Panc1 (cell line): ENCODE results near the gene TRABD2B. TPM values are rescaled to one million over a fixed set of nuclear protein-coding genes. Genes with fewer than 3 reads are reported as not detected.

ENCODE experiments used
- ATAC-seq: fragments of 200-7000 bp; cut with Tn5 transposase; 2 replicates; pipeline ENCODE4 v1.9.1; 2020; ENCODE audit warnings: mild to moderate bottlenecking, moderate library complexity
- BruUV-seq: library from RNA; stranded (reverse); fragments of 400-500 nt; replicated peaks from 2 replicates; lab custom pipeline; 2021; lab: Mats Ljungman, UMichigan
- CTCF ChIA-PET: fragments of 300-600 bp; sonication (Branson Sonifier 250); formaldehyde crosslinking; loops from one replicate; lab custom pipeline; 2022; ENCODE audit warnings: antibody characterized with exemption; lab: Charles Lee
- POLR2A ChIA-PET: fragments of 300-600 bp; sonication (Branson Sonifier 250); formaldehyde crosslinking; loops from one replicate; lab custom pipeline; 2022; ENCODE audit warnings: antibody characterized with exemption; lab: Charles Lee
- DNase-seq: peaks from one replicate; pipeline ENCODE4 v3.0.0-alpha.2; 2010; ENCODE audit warnings: low read depth, low spot score
- H3K27ac ChIP-seq: 2 replicates; pipeline ENCODE4 v1.5.1; 2011; ENCODE audit warnings: mild to moderate bottlenecking, low read length, inconsistent platforms
- H3K27me3 ChIP-seq: fragments of 200-500 bp; sonication (Bioruptor generic); 2 replicates; pipeline ENCODE4 v1.6.0; 2014; ENCODE audit warnings: low read length, inconsistent platforms; ENCODE audit not compliant: control insufficient read depth, insufficient read depth
- H3K36me3 ChIP-seq: fragments of 200-500 bp; sonication (Bioruptor generic); 2 replicates; pipeline ENCODE4 v1.5.1; 2014; ENCODE audit warnings: inconsistent platforms, mild to moderate bottlenecking, low read length, moderate library complexity; ENCODE audit not compliant: control insufficient read depth, insufficient read depth
- H3K4me1 ChIP-seq: 2 replicates; pipeline ENCODE4 v1.5.1; 2011; ENCODE audit warnings: inconsistent platforms, mild to moderate bottlenecking, low read length, moderate library complexity; ENCODE audit not compliant: control insufficient read depth, insufficient read depth
- H3K4me3 ChIP-seq, 2 experiments: 2 replicates each; pipeline ENCODE4 v1.5.1; 2011 to 2012; ENCODE audit warnings: low read depth in 2 of 2, low read length in 2 of 2, mild to moderate bottlenecking in 2 of 2, inconsistent platforms in 1 of 2, moderate library complexity in 1 of 2
- H3K9me3 ChIP-seq: fragments of 200-500 bp; sonication (Bioruptor generic); 2 replicates; pipeline ENCODE4 v1.5.1; 2014; ENCODE audit warnings: low read depth, mild to moderate bottlenecking, inconsistent platforms, low read length, moderate library complexity; ENCODE audit not compliant: control insufficient read depth, insufficient read depth
- POLR2AphosphoS5 ChIP-seq: IDR thresholded peaks from 2 replicates; pipeline ENCODE4 v1.6.1; 2012; ENCODE audit warnings: mild to moderate bottlenecking, low read depth, low read length, moderate library complexity
- SIN3A ChIP-seq: IDR thresholded peaks from 2 replicates; pipeline ENCODE4 v1.6.1; 2012; ENCODE audit warnings: low read depth, mild to moderate bottlenecking, low read length, moderate library complexity, borderline replicate concordance; ENCODE audit not compliant: insufficient read depth
- TCF7L2 ChIP-seq: IDR thresholded peaks from 2 replicates; pipeline ENCODE4 v1.6.1; 2011; ENCODE audit warnings: mild to moderate bottlenecking, low read depth, low read length, inconsistent platforms
- in situ Hi-C: cut with HindIII; loops from 2 replicates; pipeline ENCODE4 v1.10.0; 2016; ENCODE audit warnings: low sequenced_read_pairs, low pct_unique_long_range_greater_than_20kb
- intact Hi-C: fragments of 100-400 bp; cut with micrococcal nuclease; formaldehyde crosslinking; loops from one replicate; pipeline ENCODE4 v1.10.0; 2022; ENCODE audit not compliant: unreplicated experiment
- total RNA-seq: library from RNA; stranded (reverse); gene quantifications from one replicate; pipeline ENCODE4 v1.2.1, GENCODE V29; 2021; ENCODE audit not compliant: unreplicated experiment
- TF ChIP-seq, protein P1 (sequence below), 2 experiments: IDR thresholded peaks; 2 replicates each; pipeline ENCODE4 v1.6.1; 2011 to 2012; ENCODE audit warnings: low read depth in 2 of 2, control low read depth in 1 of 2, low read length in 1 of 2, mild to moderate bottlenecking in 1 of 2, moderate library complexity in 1 of 2; ENCODE audit not compliant: insufficient read depth in 1 of 2
- TF ChIP-seq, protein P2 (sequence below): fragments of 450-650 bp; IDR thresholded peaks from 2 replicates; pipeline ENCODE4 v1.5.1; 2017; ENCODE audit warnings: mild to moderate bottlenecking

TRABD2B gene
- total RNA-seq, 1 experiment from 2014 or later: not detected

DNA sequence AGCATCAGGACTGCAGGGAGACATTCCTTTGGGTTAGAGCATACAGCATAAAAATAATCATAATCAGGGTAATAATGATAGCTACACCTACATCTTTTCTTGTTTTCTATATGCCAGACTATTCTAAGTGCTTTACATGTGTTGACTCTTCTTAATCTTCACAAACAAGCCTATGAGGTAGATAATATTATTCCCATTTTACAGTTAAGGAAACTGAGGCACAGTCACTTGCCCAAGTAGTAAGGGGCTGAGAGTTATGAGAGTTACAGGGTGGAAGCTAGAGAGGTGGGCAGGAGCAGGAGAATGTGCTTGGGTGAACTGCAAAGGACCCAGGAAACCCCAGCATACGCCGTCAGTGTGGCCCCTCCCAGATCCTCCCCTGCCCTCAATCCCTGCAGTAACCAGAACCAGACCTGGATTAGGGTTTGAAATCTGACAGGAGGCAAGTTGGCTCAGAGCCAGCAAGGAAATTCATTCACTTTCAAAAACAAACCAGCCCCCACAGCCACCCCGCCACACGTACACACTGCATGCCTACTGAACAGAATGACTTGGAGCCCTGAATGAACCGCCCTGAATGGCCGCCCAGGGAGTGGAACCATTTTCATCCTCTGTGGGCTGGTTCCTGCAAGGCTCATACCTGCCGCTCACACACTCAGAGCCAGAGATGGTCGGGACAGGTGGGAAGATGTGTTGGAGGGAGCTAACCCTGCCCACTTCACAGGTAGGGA is 126.1 kb downstream of the TRABD2B start:
- DNase-seq: no peak

DNA sequence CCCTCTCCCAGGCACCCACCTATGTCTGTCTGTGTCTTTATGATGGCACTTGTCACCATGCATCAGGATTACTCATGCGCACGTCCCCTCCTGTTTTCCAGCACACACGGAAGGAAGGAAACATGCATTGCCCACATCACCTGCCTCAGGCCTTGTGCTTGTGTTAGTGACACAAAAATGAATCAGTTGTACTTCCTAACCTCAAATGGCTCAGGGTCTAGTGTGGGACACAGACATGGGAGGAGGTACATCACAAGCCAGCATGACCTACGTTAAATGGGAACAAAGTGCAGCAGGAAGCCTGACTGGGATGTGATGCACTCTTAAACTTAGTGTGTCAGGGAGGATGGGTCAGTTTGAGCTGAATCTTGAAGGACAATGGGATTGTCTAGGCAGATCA is 126.7 kb downstream of the TRABD2B start:
- DNase-seq (no peak), ATAC-seq (no peak)
- in situ Hi-C loops (no loop called here), intact Hi-C loops (no loop called here)
- Histone ChIP-seq H3K27me3 (no peaks in the 10 kb centered on the region; the same call in 1 of the 2 replicates), H3K27ac (no peak overlapping the region), H3K36me3 (no peaks in the 10 kb centered on the region), H3K4me1 (no peaks in the 10 kb centered on the region), H3K9me3 (no peaks in the 10 kb centered on the region), H3K4me3 (no peak overlapping the region)
- BruUV-seq: no TSS peak
- POLR2A ChIA-PET: no interaction called here
- CTCF ChIA-PET: no interaction called here
- TF ChIP-seq, protein P1, sequence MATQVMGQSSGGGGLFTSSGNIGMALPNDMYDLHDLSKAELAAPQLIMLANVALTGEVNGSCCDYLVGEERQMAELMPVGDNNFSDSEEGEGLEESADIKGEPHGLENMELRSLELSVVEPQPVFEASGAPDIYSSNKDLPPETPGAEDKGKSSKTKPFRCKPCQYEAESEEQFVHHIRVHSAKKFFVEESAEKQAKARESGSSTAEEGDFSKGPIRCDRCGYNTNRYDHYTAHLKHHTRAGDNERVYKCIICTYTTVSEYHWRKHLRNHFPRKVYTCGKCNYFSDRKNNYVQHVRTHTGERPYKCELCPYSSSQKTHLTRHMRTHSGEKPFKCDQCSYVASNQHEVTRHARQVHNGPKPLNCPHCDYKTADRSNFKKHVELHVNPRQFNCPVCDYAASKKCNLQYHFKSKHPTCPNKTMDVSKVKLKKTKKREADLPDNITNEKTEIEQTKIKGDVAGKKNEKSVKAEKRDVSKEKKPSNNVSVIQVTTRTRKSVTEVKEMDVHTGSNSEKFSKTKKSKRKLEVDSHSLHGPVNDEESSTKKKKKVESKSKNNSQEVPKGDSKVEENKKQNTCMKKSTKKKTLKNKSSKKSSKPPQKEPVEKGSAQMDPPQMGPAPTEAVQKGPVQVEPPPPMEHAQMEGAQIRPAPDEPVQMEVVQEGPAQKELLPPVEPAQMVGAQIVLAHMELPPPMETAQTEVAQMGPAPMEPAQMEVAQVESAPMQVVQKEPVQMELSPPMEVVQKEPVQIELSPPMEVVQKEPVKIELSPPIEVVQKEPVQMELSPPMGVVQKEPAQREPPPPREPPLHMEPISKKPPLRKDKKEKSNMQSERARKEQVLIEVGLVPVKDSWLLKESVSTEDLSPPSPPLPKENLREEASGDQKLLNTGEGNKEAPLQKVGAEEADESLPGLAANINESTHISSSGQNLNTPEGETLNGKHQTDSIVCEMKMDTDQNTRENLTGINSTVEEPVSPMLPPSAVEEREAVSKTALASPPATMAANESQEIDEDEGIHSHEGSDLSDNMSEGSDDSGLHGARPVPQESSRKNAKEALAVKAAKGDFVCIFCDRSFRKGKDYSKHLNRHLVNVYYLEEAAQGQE (IDR thresholded peaks at IDR 0.05; ENCODE audit: insufficient read depth in 1 of 2, low read depth in 2 of 2, low read length in 1 of 2): no peak
- TF ChIP-seq POLR2AphosphoS5: no peak
- TF ChIP-seq, protein P2, sequence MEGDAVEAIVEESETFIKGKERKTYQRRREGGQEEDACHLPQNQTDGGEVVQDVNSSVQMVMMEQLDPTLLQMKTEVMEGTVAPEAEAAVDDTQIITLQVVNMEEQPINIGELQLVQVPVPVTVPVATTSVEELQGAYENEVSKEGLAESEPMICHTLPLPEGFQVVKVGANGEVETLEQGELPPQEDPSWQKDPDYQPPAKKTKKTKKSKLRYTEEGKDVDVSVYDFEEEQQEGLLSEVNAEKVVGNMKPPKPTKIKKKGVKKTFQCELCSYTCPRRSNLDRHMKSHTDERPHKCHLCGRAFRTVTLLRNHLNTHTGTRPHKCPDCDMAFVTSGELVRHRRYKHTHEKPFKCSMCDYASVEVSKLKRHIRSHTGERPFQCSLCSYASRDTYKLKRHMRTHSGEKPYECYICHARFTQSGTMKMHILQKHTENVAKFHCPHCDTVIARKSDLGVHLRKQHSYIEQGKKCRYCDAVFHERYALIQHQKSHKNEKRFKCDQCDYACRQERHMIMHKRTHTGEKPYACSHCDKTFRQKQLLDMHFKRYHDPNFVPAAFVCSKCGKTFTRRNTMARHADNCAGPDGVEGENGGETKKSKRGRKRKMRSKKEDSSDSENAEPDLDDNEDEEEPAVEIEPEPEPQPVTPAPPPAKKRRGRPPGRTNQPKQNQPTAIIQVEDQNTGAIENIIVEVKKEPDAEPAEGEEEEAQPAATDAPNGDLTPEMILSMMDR: no peak
- TF ChIP-seq SIN3A: no peak
- no peak for TF ChIP-seq TCF7L2

More for the DNA sequence above, 126.1 kb downstream of the TRABD2B start:
- ChIA-PET CTCF (no interaction called here), POLR2A (no interaction called here)
- Histone ChIP-seq H3K9me3 (no peaks in the 10 kb centered on the region), H3K4me3 (no peak overlapping the region), H3K36me3 (no peaks in the 10 kb centered on the region), H3K27me3 (no peaks in the 10 kb centered on the region; the same call in 1 of the 2 replicates), H3K27ac (no peak overlapping the region), H3K4me1 (no peaks in the 10 kb centered on the region)
- no peak for ATAC-seq
- BruUV-seq: no TSS peak
- intact Hi-C loops: no loop called here
- in situ Hi-C loops: no loop called here
- TF ChIP-seq, protein P2: no peak
- TF ChIP-seq POLR2AphosphoS5 (no peak), SIN3A (no peak), TCF7L2 (no peak)
- TF ChIP-seq, protein P1 (IDR thresholded peaks at IDR 0.05; ENCODE audit: insufficient read depth in 1 of 2, low read depth in 2 of 2, low read length in 1 of 2): no peak
